IPS-NIHi7 (cell line): ENCODE results near the gene TUBB3.
A peak's percentile ranks its signal among the peaks of the same experiment; 100 is the strongest.

Experiments used
- DNase-seq: peaks from one replicate; pipeline ENCODE4 v3.0.0; 2012; ENCODE audit warnings: mixed read lengths; ENCODE audit errors: extremely low spot score

The TUBB3 gene

DNA sequence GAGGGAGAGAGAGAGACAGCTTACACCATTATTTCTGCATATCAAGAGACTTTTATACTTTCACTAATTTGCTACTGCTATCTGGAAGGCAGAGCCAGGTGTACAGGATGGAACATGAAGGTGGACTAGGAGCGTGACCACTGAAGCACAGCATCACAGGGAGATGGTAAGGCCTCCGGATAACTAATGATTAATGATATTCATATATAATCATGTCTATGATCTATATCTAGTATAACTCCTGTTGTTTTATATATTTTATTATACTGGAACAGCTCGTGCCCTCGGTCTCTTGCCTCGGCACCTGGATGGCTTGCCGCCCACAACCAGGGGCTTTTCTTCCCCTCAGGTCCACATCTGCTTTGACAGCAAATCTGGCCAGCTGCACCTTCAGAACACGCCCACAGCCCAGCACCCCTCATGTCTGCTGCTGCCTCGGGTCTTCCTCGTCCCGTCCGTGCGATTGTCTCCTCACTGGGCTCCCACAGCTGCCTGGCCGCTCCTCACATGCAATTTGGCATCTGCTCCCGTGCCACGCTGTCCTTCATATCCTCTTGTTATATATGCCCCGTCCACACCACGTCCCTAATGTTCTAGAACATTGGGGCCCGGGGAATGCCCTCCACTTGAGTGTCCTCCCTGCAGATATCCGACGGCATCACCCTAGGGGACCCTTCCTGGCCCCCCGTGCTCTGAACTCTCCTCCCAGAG, 15.2 kb downstream of the TUBB3 start:
- no peak for DNase-seq

- DNase-seq: no peak
Measured at GRCh38 chr16:89944773-89945172, 21.6 kb downstream of the TUBB3 start.

DNA sequence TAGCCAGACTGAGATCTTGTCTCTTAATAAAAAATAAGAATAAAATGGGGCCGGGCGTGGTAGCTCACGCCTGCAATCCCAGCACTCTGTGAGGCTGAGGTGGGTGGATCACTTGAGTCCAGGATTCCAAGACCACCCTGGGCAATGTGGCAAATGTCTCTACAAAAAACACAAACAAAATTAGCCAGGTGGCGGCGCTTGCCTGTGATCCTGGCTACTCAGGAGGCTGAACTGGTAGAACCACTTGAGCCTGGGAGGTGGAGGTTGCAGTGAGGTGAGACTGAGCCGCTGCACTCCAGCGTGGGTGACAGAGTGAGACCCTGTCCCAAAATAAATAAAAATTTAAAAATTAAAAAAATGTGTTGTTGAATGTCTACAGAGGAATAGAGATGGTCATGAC, 22.5 kb downstream of the TUBB3 start:
- no peak for DNase-seq

DNA sequence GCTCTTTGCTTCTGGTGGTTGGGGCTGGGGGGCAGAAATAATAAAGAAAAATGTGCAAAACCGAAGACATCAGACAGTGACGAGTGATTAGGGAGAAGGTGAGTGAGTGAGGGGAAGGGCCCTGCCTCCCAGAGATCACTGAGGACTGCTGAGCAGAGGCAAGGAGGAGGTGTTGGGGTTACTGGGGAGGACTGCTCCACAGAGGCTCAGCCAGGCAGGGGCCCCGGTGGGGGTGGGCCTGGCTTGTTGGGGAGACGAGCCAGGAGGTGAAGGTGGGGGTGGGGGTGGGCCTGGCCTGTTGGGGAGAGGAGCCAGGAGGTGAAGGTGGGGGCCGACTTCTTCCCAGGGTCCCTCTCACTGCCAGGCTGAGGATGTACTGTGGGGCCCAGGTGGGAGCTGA, 23.4 kb downstream of the TUBB3 start:
- no peak for DNase-seq

GRCh38 chr16:89949121-89949742, 26.1 kb downstream of the TUBB3 start:
- no peak for DNase-seq

GRCh38 chr16:89949756-89950155, 26.6 kb downstream of the TUBB3 start:
- DNase-seq: no peak

GRCh38 chr16:89951509-89951908, 28.4 kb downstream of the TUBB3 start:
- no peak for DNase-seq

GRCh38 chr16:89952049-89952448, 28.9 kb downstream of the TUBB3 start:
- no peak for DNase-seq

DNA sequence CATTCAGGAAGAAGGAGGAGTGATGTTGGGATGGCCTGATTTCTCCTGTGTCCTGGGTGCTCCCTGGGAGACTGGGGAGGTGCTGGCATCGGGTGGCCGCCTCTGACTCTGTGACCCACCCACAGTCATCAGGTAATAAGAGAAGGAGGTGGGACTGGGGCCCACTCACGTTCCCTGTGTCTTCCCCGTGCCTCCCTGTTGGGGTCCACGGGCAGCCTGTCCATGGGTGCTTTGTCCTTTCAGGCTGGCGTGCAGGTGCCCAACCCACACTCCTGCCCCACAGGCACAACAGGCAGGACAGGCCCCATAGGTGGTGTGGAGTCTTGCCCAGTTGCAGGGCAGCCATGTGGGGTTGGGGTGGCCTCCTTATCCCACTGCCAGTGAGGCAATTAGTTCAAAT, 29.4 kb downstream of the TUBB3 start:
- DNase-seq: no peak

- no peak for DNase-seq
Measured at GRCh38 chr16:89953671-89954406, 30.7 kb downstream of the TUBB3 start.

- DNase-seq: no peak
Measured at GRCh38 chr16:89954462-89954861, 31.3 kb downstream of the TUBB3 start.

- DNase-seq: no peak
Measured at GRCh38 chr16:89955001-89955685, 32.0 kb downstream of the TUBB3 start.

DNA sequence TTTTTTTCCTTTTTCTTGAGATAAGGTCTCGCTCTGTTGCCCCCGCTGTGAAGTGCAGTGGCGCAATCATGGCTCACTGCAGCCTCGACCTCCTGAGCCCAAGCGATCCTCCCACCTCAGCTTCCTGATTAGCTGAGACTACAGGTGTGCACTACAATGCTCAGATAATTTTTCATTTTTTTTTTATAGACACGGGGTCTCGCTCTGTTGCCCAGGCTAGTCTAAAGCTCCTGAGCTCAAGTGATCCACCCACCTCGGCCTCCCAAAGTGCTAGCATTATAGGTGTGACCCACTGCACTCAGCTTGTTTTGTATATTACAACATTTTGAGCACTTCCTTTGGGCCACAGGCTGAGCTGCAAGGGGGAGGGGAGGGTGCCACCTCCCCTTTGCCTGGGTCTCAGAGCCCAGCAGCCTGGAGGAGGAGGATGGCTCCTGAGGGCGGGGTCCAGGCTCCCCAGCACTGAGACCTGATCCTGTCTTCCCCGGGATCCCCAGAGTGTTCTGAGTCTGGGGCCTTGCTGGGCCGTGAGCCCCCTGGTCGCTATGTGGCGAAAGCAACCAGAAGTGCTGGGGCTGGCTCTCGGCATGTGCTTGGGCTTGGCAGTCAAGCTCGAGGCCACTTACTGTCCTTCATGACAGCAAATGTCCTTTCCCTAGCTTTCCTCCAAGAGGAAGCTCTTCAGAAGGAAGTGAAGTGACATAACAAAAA, 33.5 kb downstream of the TUBB3 start:
- no peak for DNase-seq

DNA sequence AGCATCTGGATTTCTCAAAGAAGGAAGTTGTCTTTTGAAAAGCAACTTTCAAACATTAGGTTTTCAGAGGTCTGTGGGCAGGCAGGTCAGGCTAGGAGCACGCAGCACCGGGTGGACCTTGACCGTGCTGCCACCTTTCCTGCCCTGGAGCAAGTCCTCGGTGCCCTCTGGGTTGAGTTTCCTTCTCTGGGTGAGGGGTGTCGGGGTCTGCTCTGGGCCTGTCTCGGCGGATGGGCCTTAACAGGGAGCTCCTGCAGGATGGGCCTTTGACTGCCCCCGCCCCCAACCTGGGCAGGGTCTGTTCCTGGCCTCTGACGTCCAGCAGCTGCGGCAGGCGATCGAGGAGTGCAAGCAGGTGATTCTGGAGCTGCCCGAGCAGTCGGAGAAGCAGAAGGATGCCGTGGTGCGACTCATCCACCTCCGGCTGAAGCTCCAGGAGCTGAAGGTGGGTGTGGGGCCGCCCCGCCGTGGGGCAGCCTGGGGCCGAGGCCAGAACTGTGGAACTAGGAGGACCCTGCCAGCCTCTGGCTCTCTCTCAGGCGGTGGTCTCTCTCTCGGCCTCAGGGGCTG, 34.2 kb downstream of the TUBB3 start:
- no peak for DNase-seq

- DNase-seq: peak; percentile 84
Measured at GRCh38 chr16:89958068-89958467, 34.9 kb downstream of the TUBB3 start.

DNA sequence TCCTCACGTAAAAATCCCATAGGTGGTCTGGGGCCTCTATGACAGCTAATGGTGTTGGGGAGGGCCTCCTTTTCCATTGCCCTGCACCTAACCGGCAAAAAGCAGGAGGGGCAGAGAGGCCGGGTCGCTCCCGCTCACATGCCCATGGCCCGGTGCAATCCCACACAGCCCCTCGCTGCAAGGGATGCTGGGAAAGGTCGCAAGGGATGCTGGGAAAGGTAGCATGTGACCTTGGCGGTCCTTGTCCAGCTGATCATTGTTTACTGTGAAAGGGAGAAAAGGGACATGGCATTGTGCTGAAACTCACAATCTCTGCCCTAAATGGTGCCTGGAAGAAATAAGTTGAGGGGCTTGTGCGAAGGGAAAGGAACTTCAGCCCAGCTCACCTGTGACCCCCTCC, 35.5 kb downstream of the TUBB3 start:
- no peak for DNase-seq

DNA sequence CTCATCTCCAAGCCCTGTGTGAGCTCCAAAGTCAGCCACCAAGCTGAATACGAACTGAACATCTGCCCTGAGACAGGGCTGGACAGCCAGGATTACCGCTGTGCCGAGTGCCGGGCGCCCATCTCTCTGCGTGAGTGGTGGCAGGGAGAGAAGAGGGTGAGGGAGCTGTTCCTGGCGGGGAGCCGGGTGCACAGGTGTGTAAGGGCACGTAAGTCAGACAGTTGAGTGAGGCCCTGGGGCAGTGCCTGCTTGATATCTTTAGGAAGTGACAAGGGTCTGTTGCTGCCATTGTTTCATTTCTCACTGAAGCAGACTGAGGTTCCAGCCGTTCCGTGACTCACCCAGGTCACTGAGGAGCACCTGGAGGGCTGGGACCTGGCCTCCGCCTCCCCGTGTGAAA, 37.8 kb downstream of the TUBB3 start:
- no peak for DNase-seq

GRCh38 chr16:89961920-89962319, 38.8 kb downstream of the TUBB3 start:
- DNase-seq: no peak

- DNase-seq: no peak
Measured at GRCh38 chr16:89962754-89963498, 39.8 kb downstream of the TUBB3 start.

DNA sequence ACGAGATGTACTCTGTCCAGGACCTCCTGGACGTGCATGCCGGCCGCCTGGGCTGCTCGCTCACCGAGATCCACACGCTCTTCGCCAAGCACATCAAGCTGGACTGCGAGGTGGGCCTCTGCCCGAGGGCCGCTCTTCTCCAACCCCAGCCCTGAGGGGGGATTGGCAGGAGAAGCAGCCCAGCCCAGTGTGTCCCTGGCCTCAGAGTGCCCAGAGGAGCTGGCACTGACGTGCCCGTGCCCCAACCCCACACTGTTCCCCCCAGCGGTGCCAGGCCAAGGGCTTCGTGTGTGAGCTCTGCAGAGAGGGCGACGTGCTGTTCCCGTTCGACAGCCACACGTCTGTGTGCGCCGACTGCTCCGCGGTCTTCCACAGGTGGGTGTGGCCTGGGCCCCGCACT, 41.1 kb downstream of the TUBB3 start:
- DNase-seq: no peak
